Caco-2 (cell line): ENCODE measurements around the gene ARHGEF38. TPM values are rescaled to one million over a fixed set of nuclear protein-coding genes. Genes with fewer than 3 reads are reported as not detected.
A peak's percentile ranks its signal among the peaks of the same experiment; 100 is the strongest.

ENCODE experiments used
- BruUV-seq: library from RNA; stranded (reverse); fragments of 400-500 nt; replicated peaks from 2 replicates; lab custom pipeline; 2021; lab: Mats Ljungman, UMichigan
- CTCF ChIA-PET: fragments of 300-600 bp; sonication (Branson Sonifier 250); formaldehyde crosslinking; loops from one replicate; lab custom pipeline; 2022; ENCODE audit warnings: antibody characterized with exemption; lab: Charles Lee
- POLR2A ChIA-PET: fragments of 300-600 bp; sonication (Branson Sonifier 250); formaldehyde crosslinking; loops from one replicate; lab custom pipeline; 2022; ENCODE audit warnings: antibody characterized with exemption; lab: Charles Lee
- DNase-seq, 2 experiments: peaks; one replicate each; pipeline versions ENCODE4 v3.0.0 to v3.0.0-alpha.2; 2020 to 2022
- H3K27me3 ChIP-seq: replicated peaks from 2 replicates; pipeline ENCODE4 v1.6.0; 2011; ENCODE audit warnings: low read length; ENCODE audit not compliant: control insufficient read depth, insufficient read depth
- H3K36me3 ChIP-seq: 2 replicates; pipeline ENCODE4 v1.5.1; 2011; ENCODE audit warnings: low read length; ENCODE audit not compliant: control insufficient read depth, insufficient read depth
- H3K4me1 ChIP-seq: fragments of 250-450 bp; sonication (Bioruptor Pico); 2 replicates; pipeline ENCODE4 v1.5.1; 2020; ENCODE audit warnings: mild to moderate bottlenecking
- H3K4me3 ChIP-seq: 2 replicates; pipeline ENCODE4 v1.5.1; 2011; ENCODE audit warnings: low read depth, mild to moderate bottlenecking, control low read depth, low read length
- H3K9me3 ChIP-seq: fragments of 250-450 bp; sonication (Bioruptor Pico); 2 replicates; pipeline ENCODE4 v1.5.1; 2020; ENCODE audit warnings: mild to moderate bottlenecking, moderate library complexity
- H3K27ac Mint-ChIP-seq: one replicate; pipeline ENCODE4 v1.8.0; 2022; ENCODE audit warnings: mixed read lengths; ENCODE audit not compliant: unreplicated experiment
- H3K27me3 Mint-ChIP-seq: one replicate; pipeline ENCODE4 v1.8.0; 2022; ENCODE audit warnings: mixed read lengths; ENCODE audit not compliant: insufficient read depth, unreplicated experiment
- H3K36me3 Mint-ChIP-seq: one replicate; pipeline ENCODE4 v1.8.0; 2022; ENCODE audit warnings: mild to moderate bottlenecking, mixed read lengths; ENCODE audit not compliant: insufficient read depth, unreplicated experiment
- H3K4me1 Mint-ChIP-seq: one replicate; pipeline ENCODE4 v1.8.0; 2022; ENCODE audit warnings: low read depth, mixed read lengths; ENCODE audit not compliant: unreplicated experiment
- H3K4me3 Mint-ChIP-seq: one replicate; pipeline ENCODE4 v1.8.0; 2022; ENCODE audit warnings: mild to moderate bottlenecking, moderate library complexity, mixed read lengths; ENCODE audit not compliant: unreplicated experiment
- H3K9me3 Mint-ChIP-seq: one replicate; pipeline ENCODE4 v1.8.0; 2022; ENCODE audit warnings: mixed read lengths; ENCODE audit not compliant: unreplicated experiment
- intact Hi-C: fragments of 100-400 bp; cut with micrococcal nuclease; formaldehyde crosslinking; loops from one replicate; pipeline ENCODE4 v1.10.0; 2022; ENCODE audit not compliant: unreplicated experiment
- total RNA-seq: library from RNA; stranded (reverse); gene quantifications from 2 replicates; pipeline ENCODE4 v1.2.3, GENCODE V29; 2022
- TF ChIP-seq, protein P1 (sequence below), 2 experiments: fragments of 200-600 bp in 1 of 2; IDR thresholded peaks; 1 replicate in 1 of 2; 2 replicates in 1 of 2; pipeline versions ENCODE4 v1.5.1 to v1.8.0; 2011 to 2022; ENCODE audit warnings: antibody characterized with exemption in 1 of 2, control low read depth in 1 of 2, inconsistent platforms in 1 of 2, low read depth in 1 of 2, low read length in 1 of 2, mild to moderate bottlenecking in 1 of 2, moderate library complexity in 1 of 2; ENCODE audit not compliant: insufficient read depth in 1 of 2, severe bottlenecking in 1 of 2, unreplicated experiment in 1 of 2

ARHGEF38 gene
- total RNA-seq, 1 experiment from 2014 or later: 3.5 TPM

DNA sequence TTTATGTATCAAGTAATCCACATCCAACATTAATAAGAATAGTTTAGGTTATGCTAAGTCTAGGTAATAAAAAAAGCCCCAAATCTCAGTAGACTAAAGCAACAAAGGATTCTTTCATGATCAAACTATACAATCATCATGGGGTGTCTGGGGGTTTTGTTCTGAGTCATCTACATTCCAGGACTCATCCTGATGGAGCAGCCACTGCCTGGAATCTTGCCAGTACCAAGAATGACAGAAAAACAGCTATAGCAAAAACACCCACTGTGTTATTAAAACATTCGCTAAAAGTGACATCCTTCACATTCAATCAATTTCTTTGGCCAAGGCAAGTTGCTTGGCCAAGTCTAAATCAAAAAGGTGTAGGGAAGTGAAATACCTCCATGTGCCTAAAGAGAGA is 3.9 kb upstream of the ARHGEF38 start:
- Histone ChIP-seq H3K27me3 (no peaks in the 10 kb centered on the region), H3K36me3 (no peaks in the 10 kb centered on the region), H3K9me3 (no peaks in the 10 kb centered on the region), H3K4me3 (no peak overlapping the region), H3K4me1 (peaks cover 18% of the 10 kb centered on the region; the same call in 1 of the 2 replicates)
- intact Hi-C loops: no loop called here
- BruUV-seq: no TSS peak
- Mint-ChIP-seq H3K9me3 (no peaks in the 10 kb centered on the region), H3K4me3 (no peak overlapping the region), H3K27me3 (no peaks in the 10 kb centered on the region), H3K4me1 (peaks cover 16% of the 10 kb centered on the region), H3K36me3 (no peaks in the 10 kb centered on the region), H3K27ac (no peak overlapping the region)
- TF ChIP-seq, protein P1, sequence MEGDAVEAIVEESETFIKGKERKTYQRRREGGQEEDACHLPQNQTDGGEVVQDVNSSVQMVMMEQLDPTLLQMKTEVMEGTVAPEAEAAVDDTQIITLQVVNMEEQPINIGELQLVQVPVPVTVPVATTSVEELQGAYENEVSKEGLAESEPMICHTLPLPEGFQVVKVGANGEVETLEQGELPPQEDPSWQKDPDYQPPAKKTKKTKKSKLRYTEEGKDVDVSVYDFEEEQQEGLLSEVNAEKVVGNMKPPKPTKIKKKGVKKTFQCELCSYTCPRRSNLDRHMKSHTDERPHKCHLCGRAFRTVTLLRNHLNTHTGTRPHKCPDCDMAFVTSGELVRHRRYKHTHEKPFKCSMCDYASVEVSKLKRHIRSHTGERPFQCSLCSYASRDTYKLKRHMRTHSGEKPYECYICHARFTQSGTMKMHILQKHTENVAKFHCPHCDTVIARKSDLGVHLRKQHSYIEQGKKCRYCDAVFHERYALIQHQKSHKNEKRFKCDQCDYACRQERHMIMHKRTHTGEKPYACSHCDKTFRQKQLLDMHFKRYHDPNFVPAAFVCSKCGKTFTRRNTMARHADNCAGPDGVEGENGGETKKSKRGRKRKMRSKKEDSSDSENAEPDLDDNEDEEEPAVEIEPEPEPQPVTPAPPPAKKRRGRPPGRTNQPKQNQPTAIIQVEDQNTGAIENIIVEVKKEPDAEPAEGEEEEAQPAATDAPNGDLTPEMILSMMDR (IDR thresholded peaks at IDR 0.05; ENCODE audit: insufficient read depth in 1 of 2, low read depth in 1 of 2, low read length in 1 of 2, severe bottlenecking in 1 of 2, unreplicated experiment in 1 of 2): no peak
- CTCF ChIA-PET: no interaction called here
- POLR2A ChIA-PET: no interaction called here
- DNase-seq: no peak

GRCh38 chr4:105550641-105551040 is 1.8 kb upstream of the ARHGEF38 start:
- Histone ChIP-seq H3K27me3 (no peaks in the 10 kb centered on the region), H3K9me3 (no peaks in the 10 kb centered on the region), H3K4me3 (no peak overlapping the region), H3K4me1 (peaks cover 28% of the 10 kb centered on the region), H3K36me3 (no peaks in the 10 kb centered on the region)
- intact Hi-C loops: no loop called here
- Mint-ChIP-seq H3K27ac (no peak overlapping the region), H3K9me3 (no peaks in the 10 kb centered on the region), H3K36me3 (no peaks in the 10 kb centered on the region), H3K4me3 (no peak overlapping the region), H3K4me1 (peaks cover 24% of the 10 kb centered on the region), H3K27me3 (no peaks in the 10 kb centered on the region)
- ChIA-PET CTCF (no interaction called here), POLR2A (no interaction called here)
- no TSS peak for BruUV-seq
- TF ChIP-seq, protein P1 (IDR thresholded peaks at IDR 0.05; ENCODE audit: insufficient read depth in 1 of 2, low read depth in 1 of 2, low read length in 1 of 2, severe bottlenecking in 1 of 2, unreplicated experiment in 1 of 2): no peak
- no peak for DNase-seq

DNA sequence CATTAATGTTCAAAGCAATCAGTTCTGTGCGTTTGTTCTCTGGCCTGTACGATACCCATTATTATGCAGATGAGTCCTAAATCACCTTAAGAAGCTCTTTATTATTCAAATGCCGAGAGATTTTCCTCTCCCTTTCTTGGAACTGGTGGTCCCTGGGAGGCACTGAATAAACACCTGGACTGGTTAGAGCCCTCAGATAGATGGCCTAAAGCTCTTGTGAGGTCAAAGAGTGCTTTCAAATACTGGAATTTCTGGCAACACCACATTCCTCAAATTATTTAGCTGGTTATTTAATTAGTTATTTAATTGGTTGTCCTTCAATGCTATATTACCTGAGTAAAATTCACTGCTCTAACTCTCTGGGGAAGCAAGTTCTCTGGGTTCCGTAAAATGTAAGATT is 3.0 kb downstream of the ARHGEF38 start:
- Mint-ChIP-seq H3K4me1 (peaks cover 43% of the 10 kb centered on the region), H3K27ac (peak overlapping the region; percentile 55), H3K4me3 (peak overlapping the region; percentile 32), H3K9me3 (no peaks in the 10 kb centered on the region), H3K27me3 (no peaks in the 10 kb centered on the region), H3K36me3 (no peaks in the 10 kb centered on the region)
- ChIA-PET CTCF (no interaction called here), POLR2A (no interaction called here)
- Histone ChIP-seq H3K4me1 (peaks cover 41% of the 10 kb centered on the region), H3K27me3 (no peaks in the 10 kb centered on the region), H3K9me3 (no peaks in the 10 kb centered on the region), H3K36me3 (no peaks in the 10 kb centered on the region), H3K4me3 (no peak overlapping the region)
- no TSS peak for BruUV-seq
- DNase-seq: peak in 1 of 2 experiments; percentile 25
- TF ChIP-seq, protein P1 (IDR thresholded peaks at IDR 0.05; ENCODE audit: insufficient read depth in 1 of 2, low read depth in 1 of 2, low read length in 1 of 2, severe bottlenecking in 1 of 2, unreplicated experiment in 1 of 2): no peak
- intact Hi-C loops: no loop called here
